IPS-18c (cell line): ENCODE data around the gene RNF135.
"Not testable (repeated sequence)": the region's sequence is repeated elsewhere in the genome, so short reads cannot be mapped to it uniquely, and the experiment has no call there.

ENCODE experiments used
- H3K4me3 ChIP-seq: 2 replicates; pipeline ENCODE4 v1.7.0; 2013; ENCODE audit warnings: low read depth, mild to moderate bottlenecking, low read length, moderate library complexity; ENCODE audit not compliant: insufficient read depth
- H3K9me3 ChIP-seq: one replicate; pipeline ENCODE4 v1.6.1; 2013; ENCODE audit warnings: mild to moderate bottlenecking, low read length, moderate library complexity; ENCODE audit not compliant: control insufficient read depth, insufficient read depth

Gene RNF135, protein sequence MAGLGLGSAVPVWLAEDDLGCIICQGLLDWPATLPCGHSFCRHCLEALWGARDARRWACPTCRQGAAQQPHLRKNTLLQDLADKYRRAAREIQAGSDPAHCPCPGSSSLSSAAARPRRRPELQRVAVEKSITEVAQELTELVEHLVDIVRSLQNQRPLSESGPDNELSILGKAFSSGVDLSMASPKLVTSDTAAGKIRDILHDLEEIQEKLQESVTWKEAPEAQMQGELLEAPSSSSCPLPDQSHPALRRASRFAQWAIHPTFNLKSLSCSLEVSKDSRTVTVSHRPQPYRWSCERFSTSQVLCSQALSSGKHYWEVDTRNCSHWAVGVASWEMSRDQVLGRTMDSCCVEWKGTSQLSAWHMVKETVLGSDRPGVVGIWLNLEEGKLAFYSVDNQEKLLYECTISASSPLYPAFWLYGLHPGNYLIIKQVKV

DNA sequence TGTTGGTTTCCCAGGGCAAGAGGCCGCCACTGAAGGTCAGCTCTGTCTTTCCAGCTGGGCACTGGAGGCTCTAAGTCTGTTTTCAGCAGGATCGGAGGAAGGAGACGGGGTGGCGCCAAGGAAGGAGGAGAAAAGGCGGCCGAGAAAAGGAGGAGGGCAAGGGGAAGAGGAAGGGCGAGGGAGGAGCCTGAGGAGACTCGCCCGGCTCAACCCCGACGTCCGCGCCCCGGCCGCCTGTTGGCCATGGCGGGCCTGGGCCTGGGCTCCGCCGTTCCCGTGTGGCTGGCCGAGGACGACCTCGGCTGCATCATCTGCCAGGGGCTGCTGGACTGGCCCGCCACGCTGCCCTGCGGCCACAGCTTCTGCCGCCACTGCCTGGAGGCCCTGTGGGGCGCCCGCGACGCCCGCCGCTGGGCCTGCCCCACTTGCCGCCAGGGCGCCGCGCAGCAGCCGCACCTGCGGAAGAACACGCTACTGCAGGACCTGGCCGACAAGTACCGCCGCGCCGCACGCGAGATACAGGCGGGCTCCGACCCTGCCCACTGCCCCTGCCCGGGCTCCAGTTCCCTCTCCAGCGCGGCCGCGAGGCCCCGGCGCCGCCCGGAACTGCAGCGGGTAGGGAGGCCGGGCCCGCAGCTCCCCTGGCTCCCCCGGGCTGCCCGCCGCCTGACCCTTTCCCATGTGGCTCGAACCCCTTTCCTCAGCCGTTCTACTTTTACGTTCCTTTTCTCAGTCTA, at the start of gene RNF135:
RNF135 (plus strand) TSS at position 209 of the 737 bp plus-strand sequence; CDS start at position 244, 35 bp downstream.
- Histone ChIP-seq H3K4me3 (peak within 1 kb of the TSS; percentile 72), H3K9me3 (peaks cover 4% of the 10 kb centered on the region)

DNA sequence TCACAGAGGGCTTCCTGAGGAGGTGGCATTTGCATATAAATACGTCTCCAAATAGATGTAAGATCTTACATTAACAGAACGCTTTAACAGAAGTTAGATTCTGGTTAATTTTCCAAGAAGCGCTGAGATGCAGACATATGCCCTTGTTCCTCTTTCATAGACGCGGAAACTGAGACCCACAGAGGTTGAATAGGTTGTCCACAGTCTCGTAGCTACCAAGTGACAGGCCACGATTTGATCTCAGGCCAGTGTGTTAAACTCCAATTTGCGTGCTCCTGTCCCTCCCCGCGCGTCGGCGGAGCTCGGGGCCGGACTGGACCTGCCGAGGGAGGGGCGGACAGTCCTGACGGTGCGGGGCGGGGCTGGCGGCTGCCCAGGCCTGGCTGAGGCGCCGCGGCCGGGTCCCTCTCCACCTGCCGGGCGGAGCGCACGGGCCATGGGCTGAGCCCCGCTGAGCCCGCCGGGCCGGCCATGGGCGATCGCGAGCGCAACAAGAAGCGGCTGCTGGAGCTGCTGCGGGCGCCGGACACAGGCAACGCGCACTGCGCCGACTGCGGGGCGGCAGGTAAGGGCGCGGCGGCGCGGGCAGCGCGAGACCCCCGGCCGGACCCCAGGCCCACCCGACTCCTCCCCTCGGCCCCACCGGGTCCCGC, 49.2 kb upstream of the RNF135 start, which contains the start of gene ADAP2:
ADAP2 (plus strand) TSS at position 402 of the 653 bp plus-strand sequence; CDS start at position 472, 70 bp downstream.
- Histone ChIP-seq H3K9me3 (no peaks in the 10 kb centered on the region), H3K4me3 (peak within 1 kb of the TSS; percentile 57)

DNA sequence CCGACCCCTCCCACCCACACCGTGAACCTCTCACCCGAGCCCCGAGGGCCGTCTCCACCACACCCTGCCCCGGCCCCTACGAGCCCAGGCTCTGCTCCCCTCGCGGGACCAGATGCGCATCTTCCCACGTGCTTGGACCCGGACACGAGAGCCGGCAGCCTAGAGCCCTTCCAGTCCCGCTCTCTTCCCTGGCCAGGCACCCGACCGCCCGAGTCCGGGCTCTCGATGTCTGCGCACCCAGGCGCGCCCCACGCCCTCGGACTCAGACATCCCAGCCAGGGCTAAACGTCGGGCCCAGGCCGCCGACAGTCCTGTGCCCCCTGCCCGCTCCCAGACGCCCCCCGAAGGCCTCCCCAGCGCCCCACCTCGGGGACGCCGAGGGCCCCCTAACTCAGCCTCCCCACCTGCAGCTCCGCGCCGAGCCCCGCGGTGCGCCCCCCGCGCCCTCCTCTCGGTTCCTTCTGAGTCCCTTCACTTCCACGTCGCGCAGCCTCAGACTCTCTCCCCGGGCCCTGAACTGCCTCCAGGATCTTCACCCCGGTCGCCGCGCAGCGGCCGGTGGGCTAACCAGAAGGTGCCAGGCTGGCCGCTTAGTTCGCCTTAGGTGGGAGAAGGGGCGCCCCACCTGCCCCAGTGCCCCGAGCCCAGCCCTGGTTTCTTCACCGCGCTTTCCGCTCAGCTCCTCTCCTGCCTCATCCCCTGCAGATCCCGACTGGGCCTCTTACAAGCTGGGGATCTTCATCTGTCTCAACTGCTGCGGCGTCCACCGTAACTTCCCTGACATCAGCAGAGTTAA, 48.4 kb upstream of the RNF135 start:
- Histone ChIP-seq H3K4me3 (peak overlapping the region; percentile 57), H3K9me3 (no peaks in the 10 kb centered on the region)

DNA sequence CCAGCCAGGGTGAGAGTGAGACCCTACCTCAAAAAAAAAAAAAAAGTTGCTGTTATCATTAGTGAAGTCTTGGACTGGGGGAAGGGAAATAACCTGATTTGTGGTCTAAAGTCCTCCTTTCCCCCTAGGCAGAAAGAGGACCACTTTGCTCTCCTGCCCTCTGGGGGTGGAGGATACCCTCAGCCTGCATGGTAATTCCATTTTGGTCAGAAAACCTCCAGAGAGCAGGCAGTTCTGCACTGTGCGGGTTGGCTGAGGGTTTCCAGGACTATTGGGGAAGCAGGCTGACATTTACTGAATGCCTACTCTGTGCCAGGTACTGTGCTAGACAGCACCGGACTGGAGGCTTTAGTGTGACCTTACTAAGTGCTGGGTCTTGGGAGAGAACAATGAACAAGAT, 46.5 kb upstream of the RNF135 start:
- no peaks in the 10 kb centered on the region for H3K9me3 ChIP-seq

DNA sequence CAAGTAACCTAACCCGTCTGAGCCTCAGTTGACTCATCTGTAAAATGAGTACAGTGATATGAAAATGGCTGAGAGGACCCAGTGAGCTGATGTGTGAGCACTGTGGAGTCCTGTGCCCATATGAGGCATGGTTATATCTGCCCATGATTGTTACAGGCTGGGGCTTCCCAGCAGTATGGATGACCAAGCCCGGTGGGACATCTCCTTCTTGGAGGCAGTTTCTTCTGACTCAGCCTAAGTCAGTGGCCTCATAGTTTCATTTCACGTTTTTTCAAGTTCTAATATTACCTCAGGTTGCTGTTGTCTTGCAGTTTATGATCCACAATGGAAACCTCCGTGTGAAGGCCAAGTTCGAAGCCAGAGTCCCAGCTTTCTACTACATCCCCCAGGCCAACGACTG, 44.3 kb upstream of the RNF135 start:
- H3K4me3 ChIP-seq, result no peak overlapping the region
- H3K9me3 ChIP-seq, result no peaks in the 10 kb centered on the region

More for the DNA sequence above, 46.5 kb upstream of the RNF135 start:
- H3K4me3 ChIP-seq, result no peak overlapping the region

DNA sequence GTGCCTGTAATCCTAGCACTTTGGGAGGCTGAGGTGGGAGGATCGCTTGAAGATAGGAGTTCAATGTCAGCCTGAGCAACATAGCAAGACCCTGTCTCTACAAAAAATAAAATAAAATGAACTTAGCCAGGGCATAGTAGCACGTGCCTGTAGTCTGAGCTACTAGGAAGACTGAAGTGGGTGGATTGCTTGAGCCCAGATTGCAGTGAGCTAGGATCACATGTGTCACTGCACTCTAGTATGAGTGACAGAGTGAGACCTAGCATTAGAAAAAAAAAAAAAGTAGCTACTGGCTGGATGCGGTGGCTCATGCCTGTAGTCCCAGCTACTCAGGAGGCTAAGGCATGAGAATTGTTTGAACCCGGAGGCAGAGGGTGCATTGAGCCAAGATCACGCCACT, 43.1 kb upstream of the RNF135 start:
- Histone ChIP-seq H3K4me3 (no peak overlapping the region), H3K9me3 (no peaks in the 10 kb centered on the region)

DNA sequence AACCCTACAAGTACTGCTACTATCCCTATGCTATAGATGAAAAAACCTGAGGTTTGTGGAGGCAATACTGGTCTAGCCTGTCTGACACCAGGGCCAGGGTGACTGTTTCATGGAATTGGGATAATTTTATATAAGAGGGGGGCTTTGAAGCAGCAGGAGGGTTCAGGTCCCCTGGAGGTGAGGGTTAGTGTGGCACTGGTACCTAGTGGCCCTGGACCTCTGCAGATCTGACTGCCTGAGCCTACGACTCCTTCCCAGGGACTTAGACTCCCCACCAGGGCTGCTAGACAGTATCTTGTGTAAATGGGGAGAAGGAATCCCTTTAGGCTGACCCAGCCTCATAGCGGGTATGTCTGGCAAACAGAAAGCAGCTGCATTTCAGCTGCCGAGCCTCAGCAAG, 42.3 kb upstream of the RNF135 start:
- Histone ChIP-seq H3K4me3 (no peak overlapping the region), H3K9me3 (no peaks in the 10 kb centered on the region)

DNA sequence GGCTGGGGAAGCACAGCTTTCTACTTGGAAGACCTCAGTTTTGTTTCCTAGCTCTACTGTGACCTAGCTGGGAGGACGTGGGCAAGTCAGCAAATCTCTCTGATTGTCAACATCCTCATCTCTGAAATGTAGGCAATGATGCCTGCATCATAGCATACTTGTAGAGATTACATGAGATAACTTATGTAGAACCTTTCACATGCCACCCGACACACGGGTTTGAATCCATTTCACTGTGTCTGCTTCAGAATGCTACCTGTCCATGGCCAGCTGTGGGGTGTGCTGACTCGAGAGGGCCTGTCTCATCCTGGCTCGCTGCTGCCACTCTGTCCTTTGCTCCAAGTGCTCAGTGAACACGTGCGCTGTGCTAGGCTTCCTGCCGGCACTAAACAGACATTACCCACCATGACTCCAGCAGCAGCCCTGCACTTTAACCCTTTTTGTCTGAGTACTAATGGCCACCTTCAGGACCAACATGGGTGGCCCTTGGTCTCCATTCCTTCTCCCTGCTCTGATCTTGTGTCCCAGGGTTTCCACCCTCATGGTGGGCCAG, 41.7 kb upstream of the RNF135 start:
- H3K4me3 ChIP-seq, result no peak overlapping the region

DNA sequence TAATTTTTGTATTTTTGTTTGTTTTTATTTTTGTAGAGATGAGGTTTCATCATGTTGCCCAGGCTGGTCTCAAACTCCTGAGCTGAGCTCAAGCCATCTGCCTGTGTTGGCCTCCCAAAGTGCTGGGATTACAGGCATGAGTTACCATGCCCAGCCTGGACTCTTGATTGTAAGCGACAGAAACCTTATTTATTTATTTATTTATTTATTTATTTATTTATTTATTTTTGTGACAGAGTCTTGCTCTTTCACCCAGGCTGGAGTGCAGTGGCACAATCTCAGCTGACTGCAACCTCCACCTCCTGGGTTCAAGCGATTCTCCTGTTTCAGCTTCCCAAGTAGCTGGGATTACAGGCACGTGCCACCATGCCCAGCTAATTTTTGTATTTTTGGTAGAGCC, 41.0 kb upstream of the RNF135 start:
- not testable (repeated sequence) for H3K4me3 ChIP-seq, H3K9me3 ChIP-seq

More for the DNA sequence above, 41.7 kb upstream of the RNF135 start:
- H3K9me3 ChIP-seq, result no peaks in the 10 kb centered on the region

DNA sequence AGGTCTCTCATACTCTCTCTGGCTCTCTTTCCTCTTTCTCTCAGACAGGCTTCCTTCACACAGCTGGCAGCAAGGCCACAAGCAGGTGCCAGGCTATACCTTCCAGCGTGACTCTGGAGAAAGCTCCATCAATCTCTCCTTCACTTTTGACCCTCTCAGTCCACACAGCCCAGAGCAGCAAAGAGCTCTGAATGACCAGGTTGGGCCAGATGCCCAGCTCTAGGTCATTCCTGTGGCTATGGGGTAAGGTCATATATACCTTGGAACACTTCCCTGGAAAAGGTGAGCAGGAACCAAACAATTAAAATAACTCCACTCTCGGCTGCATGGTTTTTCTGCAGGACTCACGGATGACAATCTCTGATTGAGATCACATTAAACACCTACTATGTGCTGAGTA, 40.3 kb upstream of the RNF135 start:
- H3K9me3 ChIP-seq, result no peaks in the 10 kb centered on the region
- H3K4me3 ChIP-seq, result no peak overlapping the region

DNA sequence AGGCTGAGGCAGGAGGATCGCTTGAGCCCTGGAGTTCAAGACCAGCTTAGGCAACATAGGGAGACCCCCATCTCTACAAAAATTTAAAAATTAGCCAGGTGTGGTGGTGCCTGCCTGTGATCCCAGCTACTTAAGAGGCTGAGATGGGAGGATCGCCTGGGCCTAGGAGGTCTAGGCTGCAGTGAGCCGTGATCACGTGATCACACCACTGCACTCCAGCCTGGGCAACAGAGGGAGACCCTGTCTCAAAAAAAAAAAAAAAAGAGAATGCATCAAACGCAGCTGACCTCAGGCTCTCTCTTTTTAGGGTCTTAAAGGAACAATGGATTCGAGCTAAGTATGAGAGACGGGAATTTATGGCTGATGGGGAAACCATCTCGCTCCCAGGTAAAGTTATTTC, 39.3 kb upstream of the RNF135 start:
- H3K9me3 ChIP-seq, H3K4me3 ChIP-seq: not testable (repeated sequence)

DNA sequence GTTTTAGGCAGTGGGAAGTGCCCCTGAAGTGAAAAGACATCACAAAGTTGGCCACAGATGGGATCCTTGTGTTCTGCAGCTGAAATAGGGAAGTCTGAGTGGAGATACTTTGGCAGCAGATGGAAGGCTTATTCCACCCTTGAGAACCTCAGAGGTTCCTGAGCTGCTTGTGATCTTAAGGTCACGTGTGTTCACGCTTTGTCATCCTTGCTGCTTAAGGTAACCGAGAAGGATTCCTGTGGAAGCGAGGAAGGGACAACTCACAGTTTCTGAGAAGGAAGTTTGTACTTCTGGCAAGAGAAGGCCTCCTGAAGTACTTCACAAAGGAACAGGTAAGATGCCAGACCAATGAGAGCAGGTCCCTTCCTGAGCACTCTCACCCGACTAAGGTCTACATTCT, 36.9 kb upstream of the RNF135 start:
- Histone ChIP-seq H3K9me3 (no peaks in the 10 kb centered on the region), H3K4me3 (no peak overlapping the region)

DNA sequence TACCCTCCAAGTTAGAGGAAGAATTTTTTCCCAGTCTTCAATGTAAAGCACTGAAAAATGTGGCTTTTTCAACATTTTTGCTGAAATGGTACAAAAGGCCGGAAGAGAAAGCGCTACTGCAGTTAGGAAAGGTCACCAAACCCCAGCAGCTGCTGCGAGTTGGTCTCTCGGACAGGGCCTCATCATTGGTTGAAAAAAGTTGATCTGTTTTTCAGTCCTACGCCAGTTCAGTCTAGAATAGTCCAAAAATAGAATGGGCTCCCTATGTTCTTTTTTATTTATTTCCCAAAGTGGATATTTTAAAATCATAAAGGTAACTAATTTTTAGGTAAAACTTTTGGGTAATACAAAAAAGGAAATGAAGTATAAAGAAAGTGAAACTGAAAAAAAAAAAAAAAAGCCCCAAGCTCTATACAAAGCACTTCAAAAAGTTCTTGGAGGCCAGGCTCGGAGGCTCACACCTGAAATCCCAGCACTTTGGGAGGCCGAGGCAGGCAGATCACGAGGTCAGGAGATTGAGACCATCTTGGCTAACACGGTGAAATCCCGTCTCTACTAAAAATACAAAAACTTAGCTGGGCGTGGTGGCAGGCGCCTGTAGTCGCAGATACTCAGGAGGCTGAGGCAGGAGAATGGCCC, 31.7 kb upstream of the RNF135 start:
- H3K4me3 ChIP-seq, result no peak overlapping the region
- peaks cover 2% of the 10 kb centered on the region for H3K9me3 ChIP-seq

DNA sequence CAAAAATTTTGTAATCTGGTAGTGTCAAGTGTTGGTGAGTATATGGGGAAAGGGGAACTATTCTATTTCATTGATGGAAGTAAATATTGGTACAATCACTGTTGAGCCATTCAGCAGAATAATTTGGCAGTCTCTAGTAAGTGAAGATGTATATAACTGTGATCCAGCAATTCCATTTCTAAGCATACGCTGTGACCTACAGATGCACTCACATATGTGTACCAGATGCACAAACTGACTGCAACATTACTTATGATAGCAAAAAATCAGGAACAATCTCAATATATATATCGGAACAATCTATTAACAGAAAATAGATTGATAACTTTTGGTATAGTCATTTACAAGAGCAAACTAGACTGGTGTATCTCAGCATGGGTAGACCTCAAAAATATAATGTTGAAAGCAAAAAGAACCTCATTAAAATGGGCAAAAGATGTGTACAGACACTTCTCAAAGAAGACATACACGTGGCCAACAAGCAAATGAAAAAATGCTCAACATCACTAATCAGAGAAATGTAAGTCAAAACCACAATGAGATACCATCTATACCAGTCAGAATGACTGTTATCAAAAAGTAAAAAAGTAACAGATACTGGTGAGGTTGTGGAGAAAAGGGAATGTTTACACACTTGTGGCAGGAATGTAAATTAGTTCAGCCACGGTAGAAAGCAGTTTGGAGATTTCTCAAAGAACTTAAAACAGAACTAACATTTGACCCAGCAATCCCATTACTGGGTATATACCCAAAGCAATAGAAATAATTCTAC, 28.3 kb upstream of the RNF135 start:
- Histone ChIP-seq H3K9me3 (peaks cover 2% of the 10 kb centered on the region), H3K4me3 (no peak overlapping the region)

DNA sequence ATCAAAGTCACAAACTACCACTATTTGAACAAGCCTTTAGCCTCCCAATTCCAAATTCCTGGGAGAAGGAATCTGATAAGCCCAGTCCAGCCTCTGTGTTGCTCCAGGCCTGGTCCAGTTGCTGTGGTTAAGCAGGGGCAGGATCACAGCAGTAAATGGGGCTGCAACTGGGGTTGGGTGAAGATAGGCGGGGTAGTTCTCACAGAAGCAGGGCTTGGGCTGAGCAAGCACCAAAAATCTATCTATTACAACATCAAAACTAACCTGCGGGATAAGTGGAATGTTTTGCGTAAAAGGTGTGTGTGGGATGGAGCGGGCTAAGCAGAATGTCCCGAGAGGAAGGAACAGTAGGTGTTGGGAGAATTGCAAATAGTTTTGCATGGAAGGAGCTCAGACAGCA, 23.0 kb upstream of the RNF135 start:
- H3K9me3 ChIP-seq, result no peaks in the 10 kb centered on the region
- no peak overlapping the region for H3K4me3 ChIP-seq

DNA sequence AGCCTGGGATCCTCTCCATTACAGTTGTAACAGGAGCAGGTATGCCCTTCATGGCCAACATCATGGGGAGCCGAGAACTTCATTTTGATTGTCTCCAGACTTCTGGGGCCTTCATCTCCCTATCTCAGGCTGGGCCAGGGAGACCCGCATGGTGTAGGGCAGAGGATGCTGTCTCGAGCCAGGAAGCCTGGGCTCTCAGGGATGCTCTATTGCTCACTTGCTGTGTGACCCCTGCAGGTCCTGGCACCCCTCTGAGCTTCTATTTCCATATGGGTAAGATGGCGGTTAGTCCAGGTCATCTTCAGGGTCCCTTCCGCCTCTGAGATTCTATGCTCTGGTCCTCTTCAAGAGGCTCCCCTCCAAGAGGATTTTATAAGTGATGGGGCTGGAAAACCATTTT, 20.6 kb upstream of the RNF135 start:
- H3K4me3 ChIP-seq, result no peak overlapping the region
- H3K9me3 ChIP-seq, result no peaks in the 10 kb centered on the region
